ENCODE results near the gene IQGAP2. TPM values are rescaled to one million over a fixed set of nuclear protein-coding genes. Genes with fewer than 3 reads are reported as not detected.
A peak's percentile ranks its signal among the peaks of the same experiment; 100 is the strongest.

IQGAP2 gene
- total RNA-seq, 2 experiments from 2014 or later: 37.7 to 39.1 TPM

- CTCF ChIA-PET: interaction anchor here (0.9 to 1.5 kb wide), 2 partner anchors 75 to 88 kb away, joined by 3 read pairs; partner anchors contain the start of gene IQGAP2
- H3K4me3 Mint-ChIP-seq: no peak overlapping the region
- H3K36me3 Mint-ChIP-seq (ENCODE audit: low read depth): peaks cover 7% of the 10 kb centered on the region
- intact Hi-C loops (cut with micrococcal nuclease): no loop called here
- POLR2A ChIA-PET: no interaction called here
- no peak for DNase-seq
- TF ChIP-seq CTCF (IDR thresholded peaks at IDR 0.05): no peak
- H3K4me1 Mint-ChIP-seq (ENCODE audit: low read depth): peaks cover 54% of the 10 kb centered on the region
- H3K9me3 Mint-ChIP-seq: no peaks in the 10 kb centered on the region
- H3K27ac Mint-ChIP-seq: no peak overlapping the region
- no peaks in the 10 kb centered on the region for H3K27me3 Mint-ChIP-seq
- ATAC-seq: no peak
Measured at GRCh38 chr5:76477571-76477970, 74.5 kb downstream of the IQGAP2 start.

GRCh38 chr5:76479281-76479680, 76.2 kb downstream of the IQGAP2 start:
- Mint-ChIP-seq H3K36me3 (ENCODE audit: low read depth) (peaks cover under 1% of the 10 kb centered on the region), H3K4me1 (ENCODE audit: low read depth) (peaks cover 38% of the 10 kb centered on the region), H3K27me3 (no peaks in the 10 kb centered on the region), H3K4me3 (no peak overlapping the region), H3K9me3 (no peaks in the 10 kb centered on the region), H3K27ac (no peak overlapping the region)
- ChIA-PET CTCF (no interaction called here), POLR2A (no interaction called here)
- intact Hi-C loops (cut with micrococcal nuclease): no loop called here
- no peak for TF ChIP-seq CTCF (IDR thresholded peaks at IDR 0.05)
- DNase-seq: no peak
- no peak for ATAC-seq

- no peaks in the 10 kb centered on the region for H3K36me3 Mint-ChIP-seq (ENCODE audit: low read depth)
- POLR2A ChIA-PET: no interaction called here
- H3K4me1 Mint-ChIP-seq (ENCODE audit: low read depth): peaks cover 33% of the 10 kb centered on the region
- TF ChIP-seq CTCF (IDR thresholded peaks at IDR 0.05): no peak
- ATAC-seq: no peak
- no peaks in the 10 kb centered on the region for H3K27me3 Mint-ChIP-seq
- intact Hi-C loops (cut with micrococcal nuclease): no loop called here
- no peaks in the 10 kb centered on the region for H3K9me3 Mint-ChIP-seq
- DNase-seq: no peak
- CTCF ChIA-PET: interaction anchor here (1.1 kb wide), 1 partner anchor 10 kb away, joined by 4 read pairs; no protein-coding TSS in a partner anchor
- H3K4me3 Mint-ChIP-seq: no peak overlapping the region
- H3K27ac Mint-ChIP-seq: peak overlapping the region; percentile 13
Measured at GRCh38 chr5:76479973-76480667, 77.0 kb downstream of the IQGAP2 start.

GRCh38 chr5:76482984-76483383, 79.9 kb downstream of the IQGAP2 start:
- no peaks in the 10 kb centered on the region for H3K36me3 Mint-ChIP-seq (ENCODE audit: low read depth)
- H3K27me3 Mint-ChIP-seq: no peaks in the 10 kb centered on the region
- no peak overlapping the region for H3K27ac Mint-ChIP-seq
- intact Hi-C loops (cut with micrococcal nuclease): no loop called here
- no peak overlapping the region for H3K4me3 Mint-ChIP-seq
- POLR2A ChIA-PET: interaction anchor here (1.1 to 1.2 kb wide), 2 partner anchors 9 to 14 kb away, joined by 3 to 5 read pairs; no protein-coding TSS in a partner anchor
- CTCF ChIA-PET: interaction anchor here (1.5 kb wide), 1 partner anchor 13 kb away, joined by 4 read pairs; no protein-coding TSS in a partner anchor
- TF ChIP-seq CTCF (IDR thresholded peaks at IDR 0.05): no peak
- DNase-seq: no peak
- peaks cover 22% of the 10 kb centered on the region for H3K4me1 Mint-ChIP-seq (ENCODE audit: low read depth)
- no peaks in the 10 kb centered on the region for H3K9me3 Mint-ChIP-seq
- no peak for ATAC-seq

DNA sequence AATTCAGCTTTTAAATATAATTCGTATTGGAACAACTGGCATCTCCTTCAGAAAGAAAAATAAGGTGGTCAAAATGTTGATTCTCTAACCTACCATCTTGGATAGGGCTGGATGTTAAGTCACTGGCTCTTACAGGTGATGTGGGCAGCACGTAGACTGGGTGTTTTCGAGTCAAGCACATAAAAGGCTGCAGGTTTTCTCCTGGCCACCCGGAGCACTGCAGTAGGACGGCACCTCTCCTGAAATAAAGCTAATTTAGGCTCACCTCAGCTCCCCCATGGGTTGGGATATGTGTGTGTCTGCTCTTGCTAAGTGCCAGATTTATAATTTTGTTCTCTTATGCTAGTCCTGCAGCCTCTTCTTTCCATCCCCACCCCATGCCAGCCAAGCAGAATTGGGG, 80.3 kb downstream of the IQGAP2 start:
- H3K4me1 Mint-ChIP-seq (ENCODE audit: low read depth): peaks cover 24% of the 10 kb centered on the region
- DNase-seq (no peak), ATAC-seq (no peak)
- intact Hi-C loops (cut with micrococcal nuclease): no loop called here
- no peaks in the 10 kb centered on the region for H3K27me3 Mint-ChIP-seq
- ChIA-PET POLR2A (interaction anchor here (1.1 to 1.2 kb wide), 2 partner anchors 9 to 14 kb away, joined by 3 to 5 read pairs; no protein-coding TSS in a partner anchor), CTCF (interaction anchor here (0.8 to 1.5 kb wide), 2 partner anchors 13 to 76 kb away, joined by 4 to 5 read pairs; no protein-coding TSS in a partner anchor)
- H3K36me3 Mint-ChIP-seq (ENCODE audit: low read depth): no peaks in the 10 kb centered on the region
- no peak overlapping the region for H3K27ac Mint-ChIP-seq
- no peaks in the 10 kb centered on the region for H3K9me3 Mint-ChIP-seq
- H3K4me3 Mint-ChIP-seq: no peak overlapping the region
- no peak for TF ChIP-seq CTCF (IDR thresholded peaks at IDR 0.05)
